Osteoblast (primary cell): ENCODE results near the gene NAV1. TPM values are rescaled to one million over a fixed set of nuclear protein-coding genes. Genes with fewer than 3 reads are reported as not detected.
"Not testable (repeated sequence)": the region's sequence is repeated elsewhere in the genome, so short reads cannot be mapped to it uniquely, and the experiment has no call there.

ENCODE experiments used
- DNase-seq: peaks from one replicate; pipeline ENCODE4 v3.0.0; 2011; ENCODE audit warnings: low spot score, mixed read lengths; ENCODE audit not compliant: insufficient read length; ENCODE audit errors: missing footprints
- H2AFZ ChIP-seq: 2 replicates; pipeline ENCODE4 v1.6.0; 2011; ENCODE audit warnings: mild to moderate bottlenecking, low read length
- H3K27ac ChIP-seq: 2 replicates; pipeline ENCODE4 v1.5.1; 2011; ENCODE audit warnings: mild to moderate bottlenecking, low read depth, low read length, moderate library complexity
- H3K27me3 ChIP-seq: 2 replicates; pipeline ENCODE4 v1.6.0; 2012; ENCODE audit warnings: mild to moderate bottlenecking, control low read depth, inconsistent platforms, low read length, moderate library complexity; ENCODE audit not compliant: insufficient read depth
- H3K36me3 ChIP-seq: 2 replicates; pipeline ENCODE4 v1.5.1; 2011; ENCODE audit warnings: mild to moderate bottlenecking, low read length, control low read depth, moderate library complexity; ENCODE audit not compliant: insufficient read depth
- H3K4me1 ChIP-seq: 2 replicates; pipeline ENCODE4 v1.5.1; 2011; ENCODE audit warnings: mild to moderate bottlenecking, low read length, control low read depth, moderate library complexity; ENCODE audit not compliant: insufficient read depth
- H3K4me2 ChIP-seq: 2 replicates; pipeline ENCODE4 v1.6.0; 2011; ENCODE audit warnings: mild to moderate bottlenecking, low read length; ENCODE audit not compliant: insufficient read depth
- H3K4me3 ChIP-seq: fragments of 200-600 bp; sonication (generic); 3 replicates; pipeline ENCODE4 v1.5.1; 2012; ENCODE audit warnings: mild to moderate bottlenecking, low read length, inconsistent platforms; ENCODE audit not compliant: insufficient read depth
- H3K79me2 ChIP-seq: 2 replicates; pipeline ENCODE4 v1.6.0; 2012; ENCODE audit warnings: mild to moderate bottlenecking, low read length, control low read depth, inconsistent platforms; ENCODE audit not compliant: insufficient read depth
- H3K9me3 ChIP-seq: 2 replicates; pipeline ENCODE4 v1.5.1; 2011; ENCODE audit warnings: low read depth, low read length, control low read depth
- H4K20me1 ChIP-seq: 2 replicates; pipeline ENCODE4 v1.6.0; 2012; ENCODE audit warnings: mild to moderate bottlenecking, low read length, control low read depth; ENCODE audit not compliant: insufficient read depth
- CTCF ChIP-seq: IDR thresholded peaks from 2 replicates; pipeline ENCODE4 v1.5.1; 2011; ENCODE audit warnings: mild to moderate bottlenecking, low read depth, low read length, moderate library complexity; ENCODE audit errors: extremely low read depth
- total RNA-seq: library from RNA; depleted of rRNA; stranded (reverse); fragments of >200 nt; gene quantifications from 2 replicates; pipeline ENCODE4 v1.2.3, GENCODE V29; 2012

Gene NAV1
- total RNA-seq, 1 donor: 47.0 TPM

- Histone ChIP-seq H3K4me1 (peaks cover 16% of the 10 kb centered on the region), H3K27me3 (no peaks in the 10 kb centered on the region), H3K4me2 (no peak overlapping the region), H3K79me2 (no peaks in the 10 kb centered on the region), H3K4me3 (no peak overlapping the region), H3K36me3 (no peaks in the 10 kb centered on the region), H4K20me1 (no peaks in the 10 kb centered on the region), H2AFZ (no peak overlapping the region), H3K27ac (no peak overlapping the region), H3K9me3 (no peaks in the 10 kb centered on the region)
- no peak for DNase-seq
- TF ChIP-seq CTCF: no peak
Measured at GRCh38 chr1:201518071-201518470, 20.9 kb upstream of the NAV1 start.

GRCh38 chr1:201520046-201520575, 18.8 kb upstream of the NAV1 start:
- not testable (repeated sequence) for H3K4me3 ChIP-seq, H3K36me3 ChIP-seq, H4K20me1 ChIP-seq, H2AFZ ChIP-seq, H3K4me1 ChIP-seq, H3K9me3 ChIP-seq, H3K4me2 ChIP-seq, H3K27me3 ChIP-seq, DNase-seq, H3K27ac ChIP-seq, H3K79me2 ChIP-seq

GRCh38 chr1:201525193-201525778, 13.6 kb upstream of the NAV1 start:
- H3K4me3 ChIP-seq: no peak overlapping the region
- H3K27me3 ChIP-seq: no peaks in the 10 kb centered on the region
- H4K20me1 ChIP-seq: no peaks in the 10 kb centered on the region
- H3K4me2 ChIP-seq: no peak overlapping the region
- no peak for DNase-seq
- H3K27ac ChIP-seq: no peak overlapping the region
- H2AFZ ChIP-seq: no peak overlapping the region
- H3K4me1 ChIP-seq: no peaks in the 10 kb centered on the region
- no peak for TF ChIP-seq CTCF
- H3K9me3 ChIP-seq: no peaks in the 10 kb centered on the region
- no peaks in the 10 kb centered on the region for H3K79me2 ChIP-seq
- no peaks in the 10 kb centered on the region for H3K36me3 ChIP-seq

GRCh38 chr1:201527879-201528278, 11.0 kb upstream of the NAV1 start:
- Histone ChIP-seq H3K4me2 (no peak overlapping the region), H3K4me3 (no peak overlapping the region), H3K36me3 (no peaks in the 10 kb centered on the region), H4K20me1 (no peaks in the 10 kb centered on the region), H3K9me3 (no peaks in the 10 kb centered on the region), H3K4me1 (peaks cover 18% of the 10 kb centered on the region), H2AFZ (no peak overlapping the region), H3K79me2 (peaks cover 6% of the 10 kb centered on the region), H3K27me3 (no peaks in the 10 kb centered on the region), H3K27ac (no peak overlapping the region)
- TF ChIP-seq CTCF: no peak
- DNase-seq: no peak
